SU-DHL-6 (cell line): Measurements from ENCODE around the gene ATRIP.

Experiments used
- EZH2phosphoT487 ChIP-seq: fragments of 200-600 bp; sonication (generic), shearing (Covaris generic); conservative IDR thresholded peaks from 2 replicates; pipeline ENCODE4 v1.6.1; 2018; ENCODE audit warnings: mild to moderate bottlenecking, antibody characterized with exemption, low read length, moderate library complexity, mixed read lengths
- TF ChIP-seq, protein P1 (sequence below): fragments of 200-600 bp; sonication (generic); IDR thresholded peaks from one replicate; pipeline ENCODE4 v1.5.1; 2017; ENCODE audit warnings: antibody characterized with exemption, mild to moderate bottlenecking, low read length, moderate library complexity; ENCODE audit not compliant: insufficient read depth, poor library complexity, severe bottlenecking

DNA sequence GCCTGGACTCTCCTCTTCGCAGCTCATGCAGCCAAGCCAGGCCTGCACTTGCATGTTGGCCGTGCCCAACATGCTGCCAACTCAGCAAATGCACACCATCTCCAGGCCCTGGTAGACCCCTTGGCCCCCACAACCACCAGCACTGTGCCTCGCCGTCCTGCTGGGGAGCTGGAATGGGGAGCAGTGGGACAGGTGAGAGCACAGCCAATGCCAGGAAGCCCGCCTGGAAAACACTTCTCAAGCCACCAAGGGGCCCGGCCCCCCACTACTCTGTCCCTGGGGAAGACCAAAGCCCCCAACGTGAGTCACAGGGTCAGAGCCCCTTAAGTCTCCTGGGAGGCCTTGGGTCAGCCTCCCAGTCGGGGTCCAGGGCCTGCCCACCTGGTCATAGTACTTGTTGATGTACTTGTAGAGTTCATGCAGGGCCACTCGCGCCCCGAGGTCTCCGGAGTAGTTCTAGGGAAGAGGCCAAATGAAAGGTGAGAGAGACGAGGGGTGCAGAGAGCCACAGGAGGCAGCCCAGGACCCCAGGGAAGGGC is 41.1 kb upstream of the ATRIP start:
- TF ChIP-seq, protein P1, sequence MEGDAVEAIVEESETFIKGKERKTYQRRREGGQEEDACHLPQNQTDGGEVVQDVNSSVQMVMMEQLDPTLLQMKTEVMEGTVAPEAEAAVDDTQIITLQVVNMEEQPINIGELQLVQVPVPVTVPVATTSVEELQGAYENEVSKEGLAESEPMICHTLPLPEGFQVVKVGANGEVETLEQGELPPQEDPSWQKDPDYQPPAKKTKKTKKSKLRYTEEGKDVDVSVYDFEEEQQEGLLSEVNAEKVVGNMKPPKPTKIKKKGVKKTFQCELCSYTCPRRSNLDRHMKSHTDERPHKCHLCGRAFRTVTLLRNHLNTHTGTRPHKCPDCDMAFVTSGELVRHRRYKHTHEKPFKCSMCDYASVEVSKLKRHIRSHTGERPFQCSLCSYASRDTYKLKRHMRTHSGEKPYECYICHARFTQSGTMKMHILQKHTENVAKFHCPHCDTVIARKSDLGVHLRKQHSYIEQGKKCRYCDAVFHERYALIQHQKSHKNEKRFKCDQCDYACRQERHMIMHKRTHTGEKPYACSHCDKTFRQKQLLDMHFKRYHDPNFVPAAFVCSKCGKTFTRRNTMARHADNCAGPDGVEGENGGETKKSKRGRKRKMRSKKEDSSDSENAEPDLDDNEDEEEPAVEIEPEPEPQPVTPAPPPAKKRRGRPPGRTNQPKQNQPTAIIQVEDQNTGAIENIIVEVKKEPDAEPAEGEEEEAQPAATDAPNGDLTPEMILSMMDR: no peak
- TF ChIP-seq EZH2phosphoT487: no peak
